Raji (cell line): ENCODE measurements around the gene MYL6B.

Experiments
- POLR2A ChIP-seq: IDR thresholded peaks from 2 replicates; pipeline ENCODE4 v1.6.1; 2011; ENCODE audit warnings: low read depth, low read length, control low read depth; ENCODE audit not compliant: insufficient read depth

The MYL6B gene

GRCh38 chr12:56152132-56152755 is at the start of gene MYL6B:
Gene MYL6B (plus strand): TSS chr12:56152587. CDS start chr12:56153919, 1,332 bp downstream.
- TF ChIP-seq POLR2A = peak; percentile 91

DNA sequence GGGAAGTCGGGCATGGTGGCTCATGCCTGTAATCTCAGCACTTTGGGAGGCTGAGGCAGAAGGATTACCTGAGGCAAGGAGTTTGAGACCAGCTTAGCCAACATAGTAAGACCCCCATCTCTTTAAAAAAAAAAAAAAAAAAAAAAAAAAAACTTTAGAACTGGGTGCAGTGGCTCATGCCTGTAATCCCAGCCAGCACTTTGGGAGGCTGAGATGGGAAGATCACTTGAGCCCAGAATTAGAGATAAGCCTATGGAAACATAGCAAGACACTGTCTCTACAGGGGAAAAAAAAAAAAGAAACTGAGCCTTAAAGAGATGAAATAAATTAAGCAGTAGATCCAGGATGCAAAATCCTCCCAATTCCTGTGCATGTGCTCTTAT is 49.7 kb upstream of the MYL6B start:
- TF ChIP-seq POLR2A = no peak

DNA sequence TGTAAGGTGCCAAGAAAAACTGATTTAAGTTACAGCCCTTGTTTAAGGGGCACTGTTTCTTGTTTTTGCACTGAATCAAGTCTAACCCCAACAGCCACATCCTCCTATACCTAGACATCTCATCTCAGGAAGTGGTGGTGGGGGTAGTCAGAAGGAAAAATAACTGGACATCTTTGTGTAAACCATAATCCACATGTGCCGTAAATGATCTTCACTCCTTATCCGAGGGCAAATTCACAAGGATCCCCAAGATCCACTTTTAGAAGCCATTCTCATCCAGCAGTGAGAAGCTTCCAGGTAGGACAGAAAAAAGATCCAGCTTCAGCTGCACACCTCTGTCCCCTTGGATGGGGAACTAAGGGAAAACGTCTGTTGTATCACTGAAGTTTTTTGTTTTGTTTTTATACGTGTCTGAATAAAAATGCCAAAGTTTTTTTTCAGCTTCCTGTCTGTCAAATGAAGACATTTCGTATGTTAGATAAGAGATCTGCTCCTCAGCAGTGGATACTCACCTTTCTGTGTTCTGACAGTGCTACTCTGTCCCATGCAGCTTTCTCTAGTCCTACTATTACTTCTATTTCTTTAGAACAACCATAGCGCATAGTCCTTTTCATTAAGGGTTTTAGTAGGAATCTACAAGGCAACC is 49.2 kb upstream of the MYL6B start:
- TF ChIP-seq POLR2A = no peak

- TF ChIP-seq POLR2A = no peak
Measured at GRCh38 chr12:56103823-56104108, 48.6 kb upstream of the MYL6B start.

DNA sequence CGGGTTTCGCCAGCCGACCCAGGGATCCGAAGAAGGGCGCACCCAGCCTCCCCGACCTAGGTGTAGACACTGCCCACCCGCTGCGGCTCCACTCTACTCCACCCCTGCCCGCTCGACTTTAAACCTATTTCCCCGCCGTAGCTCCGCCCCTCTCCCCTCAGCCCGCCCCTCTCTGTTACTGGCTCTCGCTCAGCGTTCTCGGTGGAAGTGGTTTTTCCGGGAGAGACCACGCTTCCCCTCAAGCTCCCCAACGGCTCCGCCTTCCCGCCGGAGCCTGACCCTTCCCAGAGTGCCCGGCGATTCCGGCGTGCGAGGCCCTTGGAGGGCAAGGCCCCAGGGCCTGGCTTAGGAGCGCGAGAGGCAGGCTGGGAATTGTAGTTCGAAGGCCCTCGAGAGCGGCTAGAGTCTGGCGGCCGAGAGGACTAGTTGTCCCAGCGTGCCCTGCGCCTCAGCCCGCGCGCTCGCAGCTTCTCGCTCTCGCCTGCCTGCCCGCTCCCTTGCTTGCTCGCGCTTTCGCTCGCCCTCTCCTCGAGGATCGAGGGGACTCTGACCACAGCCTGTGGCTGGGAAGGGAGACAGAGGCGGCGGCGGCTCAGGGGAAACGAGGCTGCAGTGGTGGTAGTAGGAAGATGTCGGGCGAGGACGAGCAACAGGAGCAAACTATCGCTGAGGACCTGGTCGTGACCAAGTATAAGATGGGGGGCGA is 48.1 kb upstream of the MYL6B start, which contains the start of gene PA2G4:
Gene PA2G4, plus strand, starts transcription at position 451 of the 706 bp plus-strand sequence. Its CDS starts 179 bp downstream, at position 630.
- TF ChIP-seq POLR2A = peak; percentile 94

DNA sequence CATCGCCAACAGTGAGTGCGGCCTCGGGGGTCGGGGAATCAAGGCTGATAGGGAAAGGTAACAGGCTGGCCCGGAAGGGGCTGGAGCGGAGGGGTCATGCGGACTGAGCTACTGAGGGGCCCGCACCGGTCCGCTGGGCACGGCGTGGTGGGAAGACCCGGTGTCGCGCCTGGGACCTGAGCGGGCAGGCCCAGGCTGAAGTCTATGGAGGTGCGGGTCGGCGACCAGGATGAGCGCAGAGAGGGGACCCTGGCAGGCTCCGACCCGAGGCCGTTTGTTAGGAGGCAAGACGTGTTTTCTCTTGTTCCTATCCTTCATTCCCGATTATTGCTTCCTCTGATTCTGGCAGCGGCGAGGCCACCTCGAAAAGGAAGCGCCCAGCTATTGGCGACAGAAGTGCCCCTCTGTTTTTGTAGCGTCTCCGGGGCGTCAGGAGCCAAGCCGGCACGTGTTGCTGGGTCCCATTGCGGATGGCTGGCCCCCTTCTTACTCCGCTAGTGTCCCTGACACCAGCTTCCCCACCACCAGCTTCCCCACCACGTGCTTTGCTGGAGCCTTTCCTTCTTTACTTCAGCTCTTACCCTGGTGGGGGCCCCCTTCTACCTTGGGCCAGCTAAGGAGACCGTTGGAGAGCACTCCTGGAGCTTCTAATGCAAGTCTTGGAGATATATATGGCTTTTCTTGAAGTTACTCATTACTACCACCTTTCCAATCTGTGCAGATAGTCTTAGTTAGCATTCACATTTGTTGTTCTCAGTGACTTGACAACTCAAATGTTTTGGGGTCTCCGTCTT is 47.4 kb upstream of the MYL6B start:
- TF ChIP-seq POLR2A = no peak

- TF ChIP-seq POLR2A = no peak
Measured at GRCh38 chr12:56105609-56105902, 46.8 kb upstream of the MYL6B start.

DNA sequence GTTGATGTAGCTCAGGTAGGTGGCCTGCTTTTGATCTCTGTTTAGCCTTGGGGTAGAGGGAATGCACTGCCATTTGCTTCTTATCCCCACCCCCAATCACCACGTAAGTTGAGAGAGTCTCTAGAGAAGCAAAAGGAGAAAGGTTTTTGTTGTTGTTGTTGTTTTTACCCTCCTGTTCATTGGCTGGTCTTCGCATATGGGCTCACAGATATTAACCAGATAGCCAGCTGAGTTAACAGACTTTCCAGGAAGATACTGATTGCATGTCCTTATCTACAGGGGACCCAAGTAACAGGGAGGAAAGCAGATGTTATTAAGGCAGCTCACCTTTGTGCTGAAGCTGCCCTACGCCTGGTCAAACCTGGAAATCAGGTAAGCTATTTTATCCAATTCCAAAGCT is 45.1 kb upstream of the MYL6B start:
- TF ChIP-seq POLR2A = no peak

GRCh38 chr12:56110571-56110970 is 41.8 kb upstream of the MYL6B start:
- TF ChIP-seq POLR2A = no peak

GRCh38 chr12:56114084-56114483 is 38.3 kb upstream of the MYL6B start:
- no peak for TF ChIP-seq POLR2A

GRCh38 chr12:56115329-56115728 is 37.1 kb upstream of the MYL6B start:
- TF ChIP-seq POLR2A = no peak

DNA sequence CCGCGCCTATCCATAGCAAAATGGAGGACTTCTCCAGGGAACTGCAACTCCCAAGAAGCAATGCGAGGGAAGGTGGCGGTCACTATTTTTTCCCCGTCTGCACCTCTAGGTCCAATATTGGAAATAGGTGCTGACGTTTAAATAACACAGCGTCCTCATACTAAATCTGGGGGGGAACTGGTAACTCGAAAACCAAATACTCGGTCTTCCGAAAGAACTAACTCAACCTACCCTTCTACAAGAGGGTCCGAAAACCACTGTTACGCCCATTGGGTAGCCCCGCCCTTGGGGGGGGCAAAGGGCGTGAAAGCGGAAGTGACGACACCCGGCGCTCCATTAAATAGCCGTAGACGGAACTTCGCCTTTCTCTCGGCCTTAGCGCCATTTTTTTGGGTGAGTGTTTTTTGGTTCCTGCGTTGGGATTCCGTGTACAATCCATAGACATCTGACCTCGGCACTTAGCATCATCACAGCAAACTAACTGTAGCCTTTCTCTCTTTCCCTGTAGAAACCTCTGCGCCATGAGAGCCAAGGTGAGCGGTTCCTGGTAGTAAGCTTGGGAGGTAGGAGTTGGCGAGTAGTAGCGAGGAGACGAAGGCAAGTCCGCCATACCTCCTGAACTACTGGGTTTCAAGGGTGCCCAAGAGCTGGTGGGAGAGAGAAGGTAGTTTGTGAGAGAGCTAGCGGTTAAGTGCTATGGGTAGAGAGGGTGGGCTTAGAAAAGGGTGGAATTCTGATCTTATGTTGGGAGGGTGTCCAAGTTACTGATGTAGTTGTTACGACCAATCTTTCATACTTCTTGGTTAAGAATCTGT is 35.9 kb upstream of the MYL6B start, which contains the start of gene RPL41:
Gene RPL41, plus strand, starts transcription at position 367 of the 815 bp plus-strand sequence.
- TF ChIP-seq POLR2A = peak; percentile 100

GRCh38 chr12:56117778-56118687 is 34.4 kb upstream of the MYL6B start, which contains the start of gene ZC3H10:
Gene ZC3H10 (plus strand): TSS chr12:56118266. CDS start chr12:56120563, 2,297 bp downstream.
- peak; percentile 100 for TF ChIP-seq POLR2A
